ENCODE measurements around the gene MUTYH.
"Not testable (repeated sequence)": the region's sequence is repeated elsewhere in the genome, so short reads cannot be mapped to it uniquely, and the experiment has no call there.

MUTYH gene
- 5.7 to 11.0 (median 9.9) reads per million in 3 donors for total RNA-seq

DNA sequence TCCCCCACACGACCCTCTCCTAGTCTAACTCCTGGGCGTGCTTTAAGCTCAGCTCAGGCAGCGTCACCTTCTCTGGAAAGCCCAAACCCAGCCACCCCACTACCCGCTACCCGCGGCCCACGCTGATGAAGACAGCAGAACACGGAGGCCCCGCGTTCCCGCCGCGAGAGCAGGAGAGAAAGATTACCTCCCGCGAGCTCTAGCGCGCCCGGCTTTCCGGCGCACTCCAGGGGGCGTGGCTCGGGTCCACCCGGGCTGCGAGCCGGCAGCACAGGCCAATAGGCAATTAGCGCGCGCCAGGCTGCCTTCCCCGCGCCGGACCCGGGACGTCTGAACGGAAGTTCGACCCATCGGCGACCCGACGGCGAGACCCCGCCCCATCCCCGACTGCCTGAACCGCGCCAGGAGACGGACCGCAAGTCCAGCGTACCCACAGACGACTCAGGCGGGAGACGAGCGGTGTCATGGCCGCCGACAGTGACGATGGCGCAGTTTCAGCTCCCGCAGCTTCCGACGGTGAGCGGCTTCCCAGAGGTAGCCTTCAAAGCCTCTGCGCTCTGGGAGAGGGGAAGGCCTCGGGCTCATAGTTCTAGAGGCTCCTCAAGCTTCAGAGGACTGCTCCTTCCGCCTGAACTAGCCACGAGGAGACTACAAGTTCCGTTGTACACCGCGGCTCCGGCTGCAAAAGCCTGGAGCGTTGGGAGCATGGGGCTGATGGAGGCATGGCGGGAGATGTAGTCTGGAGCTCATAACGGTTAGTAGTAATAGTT, at the start of gene MUTYH, which contains the start of gene TOE1:
MUTYH (minus strand) TSS at position 652 of the 770 bp plus-strand sequence. CDS start 5,935 bp downstream, outside the sequence.
TOE1 (plus strand) TSS at position 382 of the 770 bp plus-strand sequence; CDS start at position 465, 83 bp downstream.
- no peaks in the 10 kb centered on the region for H3K27me3 ChIP-seq (replicated peaks; ENCODE audit: control insufficient read depth, insufficient read depth, low read length, poor library complexity, severe bottlenecking)
- peak within 1 kb of the TSS; percentile 80 for H3K4me3 ChIP-seq (ENCODE audit: insufficient read depth, low read depth, low read length, poor library complexity, severe bottlenecking)
- H3K27ac ChIP-seq (ENCODE audit: insufficient read depth, low read length, poor library complexity, severe bottlenecking), result peak within 1 kb of the TSS; percentile 99
- peaks cover 30% of the 10 kb centered on the region for H3K36me3 ChIP-seq (ENCODE audit: control insufficient read depth, insufficient read depth, low read length)
- DNase-seq, result peak; percentile 83 to 88 (median 85)
- peaks cover 16% of the 10 kb centered on the region for H3K4me1 ChIP-seq (ENCODE audit: control insufficient read depth, insufficient read depth, low read length, poor library complexity, severe bottlenecking)
- H3K9me3 ChIP-seq (ENCODE audit: control insufficient read depth, low read length), result no peaks in the 10 kb centered on the region

DNA sequence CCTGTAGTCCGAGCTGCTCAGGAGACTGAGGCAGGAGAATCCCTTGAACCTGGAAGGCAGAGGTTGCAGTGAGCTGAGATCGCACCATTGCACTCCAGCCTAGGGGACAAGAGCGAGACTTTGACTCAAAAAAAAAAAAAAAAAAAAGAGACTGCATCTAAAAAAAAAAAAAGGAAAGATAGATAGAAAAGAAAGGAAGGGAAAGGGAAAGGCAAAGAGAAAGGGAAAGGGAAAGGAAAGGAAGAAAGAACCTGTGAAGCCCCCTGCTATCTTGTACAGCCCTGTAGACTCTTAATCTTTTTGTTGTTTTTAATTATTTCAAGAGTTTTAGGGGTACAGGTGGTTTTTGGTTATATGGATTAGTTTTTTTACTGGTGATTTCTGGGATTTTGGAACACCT, 46.0 kb upstream of the MUTYH start:
- Histone ChIP-seq H3K9me3 (ENCODE audit: control insufficient read depth, low read length) (no peaks in the 10 kb centered on the region), H3K27ac (ENCODE audit: insufficient read depth, low read length, poor library complexity, severe bottlenecking) (no peak overlapping the region), H3K4me3 (ENCODE audit: insufficient read depth, low read depth, low read length, poor library complexity, severe bottlenecking) (no peak overlapping the region), H3K36me3 (ENCODE audit: control insufficient read depth, insufficient read depth, low read length) (no peaks in the 10 kb centered on the region), H3K27me3 (replicated peaks; ENCODE audit: control insufficient read depth, insufficient read depth, low read length, poor library complexity, severe bottlenecking) (no peaks in the 10 kb centered on the region), H3K4me1 (ENCODE audit: control insufficient read depth, insufficient read depth, low read length, poor library complexity, severe bottlenecking) (no peaks in the 10 kb centered on the region)
- DNase-seq, result no peak

DNA sequence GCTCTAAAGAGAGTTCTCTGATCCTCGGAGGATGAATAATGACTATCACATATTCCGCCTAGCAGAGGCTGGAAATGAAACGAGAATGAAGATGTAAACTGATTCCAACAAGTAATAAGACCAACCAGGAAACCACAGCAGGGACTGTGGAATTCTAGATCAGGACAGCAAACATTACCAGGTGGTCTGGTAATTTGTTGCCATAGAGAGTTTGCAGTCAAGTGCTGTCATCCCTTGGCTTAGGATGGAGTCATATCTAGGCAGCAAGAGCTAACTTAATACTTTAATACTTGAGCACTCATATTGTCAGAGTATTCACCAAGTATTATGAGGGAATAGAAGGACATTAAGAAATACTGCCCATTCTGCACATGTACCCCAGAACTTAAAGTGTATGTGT, 45.1 kb upstream of the MUTYH start:
- no peak overlapping the region for H3K27ac ChIP-seq (ENCODE audit: insufficient read depth, low read length, poor library complexity, severe bottlenecking)
- no peak for DNase-seq

DNA sequence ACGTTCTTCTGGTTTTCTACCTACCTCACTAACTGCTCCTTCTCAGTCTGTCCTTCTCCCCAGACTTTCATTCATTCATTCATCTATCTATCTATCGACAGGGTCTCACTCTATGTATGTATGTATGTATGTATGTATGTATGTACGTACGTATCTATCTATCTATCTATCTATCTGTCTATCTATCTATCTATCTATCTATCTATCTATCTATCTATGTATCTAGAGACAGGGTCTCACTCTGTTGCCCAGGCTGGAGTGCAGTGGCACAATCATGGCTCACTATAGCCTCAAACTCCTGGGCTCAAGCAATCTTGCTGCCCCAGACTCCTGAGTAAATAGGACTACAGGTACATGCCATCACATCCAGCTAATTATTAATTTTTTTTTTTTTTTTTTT, 44.0 kb upstream of the MUTYH start:
- not testable (repeated sequence) for H3K4me1 ChIP-seq (ENCODE audit: control insufficient read depth, insufficient read depth, low read length, poor library complexity, severe bottlenecking); H3K36me3 ChIP-seq (ENCODE audit: control insufficient read depth, insufficient read depth, low read length); H3K9me3 ChIP-seq (ENCODE audit: control insufficient read depth, low read length); H3K27me3 ChIP-seq (replicated peaks; ENCODE audit: control insufficient read depth, insufficient read depth, low read length, poor library complexity, severe bottlenecking); H3K27ac ChIP-seq (ENCODE audit: insufficient read depth, low read length, poor library complexity, severe bottlenecking); H3K4me3 ChIP-seq (ENCODE audit: insufficient read depth, low read depth, low read length, poor library complexity, severe bottlenecking); DNase-seq

More for the DNA sequence above, 45.1 kb upstream of the MUTYH start:
- no peaks in the 10 kb centered on the region for H3K9me3 ChIP-seq (ENCODE audit: control insufficient read depth, low read length)
- H3K4me1 ChIP-seq (ENCODE audit: control insufficient read depth, insufficient read depth, low read length, poor library complexity, severe bottlenecking), result no peaks in the 10 kb centered on the region
- H3K27me3 ChIP-seq (replicated peaks; ENCODE audit: control insufficient read depth, insufficient read depth, low read length, poor library complexity, severe bottlenecking), result no peaks in the 10 kb centered on the region
- no peaks in the 10 kb centered on the region for H3K36me3 ChIP-seq (ENCODE audit: control insufficient read depth, insufficient read depth, low read length)
- H3K4me3 ChIP-seq (ENCODE audit: insufficient read depth, low read depth, low read length, poor library complexity, severe bottlenecking), result no peak overlapping the region

DNA sequence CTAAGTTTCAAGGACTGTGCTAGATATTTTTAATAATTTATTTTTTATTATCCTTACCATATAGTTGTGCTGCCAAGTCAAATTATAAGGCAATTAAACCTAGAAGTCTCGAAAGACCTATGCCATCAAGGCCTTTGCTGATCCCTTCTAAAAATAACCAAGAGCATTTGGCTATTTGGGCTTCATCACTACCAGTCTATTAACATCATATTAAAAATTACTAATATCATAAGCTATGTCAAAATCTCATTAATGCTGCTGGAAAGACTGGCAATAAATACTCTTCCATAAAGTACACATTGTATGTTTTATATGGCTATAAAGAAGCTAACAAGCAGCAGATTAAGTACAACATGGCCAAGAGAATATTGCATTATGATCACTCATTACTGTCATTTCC, 43.0 kb upstream of the MUTYH start:
- Histone ChIP-seq H3K9me3 (ENCODE audit: control insufficient read depth, low read length) (no peaks in the 10 kb centered on the region), H3K36me3 (ENCODE audit: control insufficient read depth, insufficient read depth, low read length) (no peaks in the 10 kb centered on the region)
- DNase-seq, result no peak

DNA sequence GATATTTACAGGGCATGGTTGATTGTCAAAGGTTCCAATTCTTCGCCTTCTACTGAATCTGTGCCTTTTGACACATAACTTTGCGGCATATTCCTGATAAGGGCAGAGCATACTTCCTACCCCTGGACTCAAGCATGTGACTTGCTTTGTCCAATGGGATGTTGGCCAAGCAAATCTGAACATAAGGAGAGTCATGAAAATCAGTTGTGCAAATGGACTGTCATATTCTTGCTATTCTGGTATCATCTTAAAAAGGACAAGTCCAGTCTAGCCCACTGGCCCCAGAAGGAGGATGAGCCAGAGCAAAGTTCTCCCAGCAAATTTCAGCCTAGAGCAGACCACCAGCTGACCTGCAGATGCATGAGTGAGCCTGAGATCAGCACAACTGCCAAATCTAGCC, 41.0 kb upstream of the MUTYH start:
- no peaks in the 10 kb centered on the region for H3K27me3 ChIP-seq (replicated peaks; ENCODE audit: control insufficient read depth, insufficient read depth, low read length, poor library complexity, severe bottlenecking)
- no peak overlapping the region for H3K4me3 ChIP-seq (ENCODE audit: insufficient read depth, low read depth, low read length, poor library complexity, severe bottlenecking)
- no peak for DNase-seq
- H3K4me1 ChIP-seq (ENCODE audit: control insufficient read depth, insufficient read depth, low read length, poor library complexity, severe bottlenecking), result no peaks in the 10 kb centered on the region
- no peaks in the 10 kb centered on the region for H3K9me3 ChIP-seq (ENCODE audit: control insufficient read depth, low read length)
- no peak overlapping the region for H3K27ac ChIP-seq (ENCODE audit: insufficient read depth, low read length, poor library complexity, severe bottlenecking)
- no peaks in the 10 kb centered on the region for H3K36me3 ChIP-seq (ENCODE audit: control insufficient read depth, insufficient read depth, low read length)

More for the DNA sequence above, 43.0 kb upstream of the MUTYH start:
- no peaks in the 10 kb centered on the region for H3K4me1 ChIP-seq (ENCODE audit: control insufficient read depth, insufficient read depth, low read length, poor library complexity, severe bottlenecking)
- H3K4me3 ChIP-seq (ENCODE audit: insufficient read depth, low read depth, low read length, poor library complexity, severe bottlenecking), result no peak overlapping the region
- no peak overlapping the region for H3K27ac ChIP-seq (ENCODE audit: insufficient read depth, low read length, poor library complexity, severe bottlenecking)
- no peaks in the 10 kb centered on the region for H3K27me3 ChIP-seq (replicated peaks; ENCODE audit: control insufficient read depth, insufficient read depth, low read length, poor library complexity, severe bottlenecking)

DNA sequence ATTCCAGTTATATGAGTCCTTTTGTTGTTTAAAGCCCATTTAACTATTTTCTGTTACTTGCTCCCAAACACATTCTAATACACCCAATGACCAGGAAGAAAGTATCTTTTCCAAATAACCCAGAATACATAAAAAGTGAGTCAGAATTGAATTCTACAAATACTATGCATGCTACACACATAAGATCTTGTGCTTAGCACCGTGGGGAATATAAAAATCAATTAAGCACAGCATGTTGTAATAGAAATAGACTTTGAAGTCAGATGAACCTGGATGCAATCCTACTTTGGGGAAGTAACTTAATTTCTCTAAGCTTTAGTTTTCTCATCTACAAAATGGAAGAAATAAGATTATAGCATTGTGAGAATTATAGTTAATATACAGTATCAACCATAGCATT, 40.5 kb upstream of the MUTYH start:
- H3K27ac ChIP-seq (ENCODE audit: insufficient read depth, low read length, poor library complexity, severe bottlenecking), result no peak overlapping the region
- H3K27me3 ChIP-seq (replicated peaks; ENCODE audit: control insufficient read depth, insufficient read depth, low read length, poor library complexity, severe bottlenecking), result no peaks in the 10 kb centered on the region
- no peaks in the 10 kb centered on the region for H3K36me3 ChIP-seq (ENCODE audit: control insufficient read depth, insufficient read depth, low read length)
- DNase-seq, result no peak
- no peaks in the 10 kb centered on the region for H3K4me1 ChIP-seq (ENCODE audit: control insufficient read depth, insufficient read depth, low read length, poor library complexity, severe bottlenecking)
- no peaks in the 10 kb centered on the region for H3K9me3 ChIP-seq (ENCODE audit: control insufficient read depth, low read length)
- H3K4me3 ChIP-seq (ENCODE audit: insufficient read depth, low read depth, low read length, poor library complexity, severe bottlenecking), result no peak overlapping the region

DNA sequence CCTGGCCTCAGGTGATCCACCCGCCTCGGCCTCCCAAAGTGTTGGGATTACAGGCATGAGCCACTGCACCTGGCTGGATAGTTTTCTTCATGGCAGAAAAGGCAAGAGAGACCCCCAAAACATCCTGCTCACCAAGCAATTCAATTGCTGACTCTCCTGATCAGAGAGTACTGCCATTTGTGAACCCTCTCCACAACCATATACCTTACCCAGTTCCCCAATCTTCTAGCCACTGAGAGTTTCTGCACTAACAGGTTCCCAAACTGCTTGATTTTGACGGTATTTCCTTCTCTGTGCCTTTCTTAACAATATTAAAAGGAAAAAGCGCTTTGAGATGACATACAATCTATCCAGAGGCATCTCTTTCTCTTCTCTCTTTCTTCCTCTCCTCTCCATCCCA, 39.9 kb upstream of the MUTYH start:
- Histone ChIP-seq H3K27me3 (replicated peaks; ENCODE audit: control insufficient read depth, insufficient read depth, low read length, poor library complexity, severe bottlenecking) (no peaks in the 10 kb centered on the region), H3K27ac (ENCODE audit: insufficient read depth, low read length, poor library complexity, severe bottlenecking) (no peak overlapping the region), H3K4me1 (ENCODE audit: control insufficient read depth, insufficient read depth, low read length, poor library complexity, severe bottlenecking) (no peaks in the 10 kb centered on the region), H3K4me3 (ENCODE audit: insufficient read depth, low read depth, low read length, poor library complexity, severe bottlenecking) (no peak overlapping the region), H3K9me3 (ENCODE audit: control insufficient read depth, low read length) (no peaks in the 10 kb centered on the region), H3K36me3 (ENCODE audit: control insufficient read depth, insufficient read depth, low read length) (no peaks in the 10 kb centered on the region)
- DNase-seq, result no peak

DNA sequence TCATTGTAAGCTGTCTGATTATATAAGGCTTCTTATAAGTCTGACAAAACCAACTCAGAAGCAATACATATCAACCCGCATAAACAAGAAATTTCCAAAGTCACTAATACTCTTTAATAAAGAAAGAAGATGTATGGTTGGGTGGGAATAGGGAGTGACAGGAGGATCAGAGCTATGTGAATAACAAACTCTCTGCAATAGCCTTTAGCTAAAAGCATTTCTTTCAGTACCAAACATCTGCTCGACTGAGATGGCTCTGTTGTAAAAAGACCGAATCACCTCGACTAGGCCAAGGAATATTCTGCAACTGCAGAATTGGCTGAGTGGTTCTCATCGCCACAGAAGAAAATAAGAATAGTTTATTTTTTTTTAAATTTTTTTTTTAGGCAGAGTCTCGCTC, 39.3 kb upstream of the MUTYH start:
- H3K36me3 ChIP-seq (ENCODE audit: control insufficient read depth, insufficient read depth, low read length), result no peaks in the 10 kb centered on the region

DNA sequence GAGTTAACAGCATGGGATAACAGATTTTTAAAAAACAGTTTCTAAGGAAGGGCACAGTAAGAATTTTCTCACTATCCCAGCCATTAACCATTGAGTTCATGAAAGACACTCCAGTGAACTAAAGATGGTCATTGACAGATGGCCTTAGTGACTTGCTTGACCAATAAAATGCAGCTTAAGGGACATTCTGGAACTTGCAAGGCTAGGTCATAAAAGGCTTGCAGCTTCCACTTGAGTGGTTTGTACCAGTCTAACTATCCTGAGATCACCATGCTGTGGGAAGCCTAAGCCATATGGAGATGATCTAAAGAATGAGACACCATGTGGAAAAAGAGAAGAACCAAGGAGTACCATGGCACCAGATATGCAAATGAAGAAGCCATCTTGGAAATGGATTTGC, 37.9 kb upstream of the MUTYH start:
- no peak overlapping the region for H3K27ac ChIP-seq (ENCODE audit: insufficient read depth, low read length, poor library complexity, severe bottlenecking)
- no peaks in the 10 kb centered on the region for H3K36me3 ChIP-seq (ENCODE audit: control insufficient read depth, insufficient read depth, low read length)
- no peaks in the 10 kb centered on the region for H3K27me3 ChIP-seq (replicated peaks; ENCODE audit: control insufficient read depth, insufficient read depth, low read length, poor library complexity, severe bottlenecking)
- H3K4me1 ChIP-seq (ENCODE audit: control insufficient read depth, insufficient read depth, low read length, poor library complexity, severe bottlenecking), result no peaks in the 10 kb centered on the region
- no peak overlapping the region for H3K4me3 ChIP-seq (ENCODE audit: insufficient read depth, low read depth, low read length, poor library complexity, severe bottlenecking)
- no peaks in the 10 kb centered on the region for H3K9me3 ChIP-seq (ENCODE audit: control insufficient read depth, low read length)
- DNase-seq, result no peak

More for the DNA sequence above, 39.3 kb upstream of the MUTYH start:
- H3K27ac ChIP-seq (ENCODE audit: insufficient read depth, low read length, poor library complexity, severe bottlenecking), result no peak overlapping the region
- no peaks in the 10 kb centered on the region for H3K4me1 ChIP-seq (ENCODE audit: control insufficient read depth, insufficient read depth, low read length, poor library complexity, severe bottlenecking)
- no peaks in the 10 kb centered on the region for H3K9me3 ChIP-seq (ENCODE audit: control insufficient read depth, low read length)
- no peak for DNase-seq
- H3K27me3 ChIP-seq (replicated peaks; ENCODE audit: control insufficient read depth, insufficient read depth, low read length, poor library complexity, severe bottlenecking), result no peaks in the 10 kb centered on the region
- no peak overlapping the region for H3K4me3 ChIP-seq (ENCODE audit: insufficient read depth, low read depth, low read length, poor library complexity, severe bottlenecking)
